GM19455 (cell line): ENCODE data around the gene GEMIN4.
A peak's percentile ranks its signal among the peaks of the same experiment; 100 is the strongest.
"Not testable (repeated sequence)": the region's sequence is repeated elsewhere in the genome, so short reads cannot be mapped to it uniquely, and the experiment has no call there.

Source experiments
- ATAC-seq: cut with Tn5 transposase; IDR thresholded peaks from one replicate; pipeline ENCODE4 v1.9.1; 2021; ENCODE audit not compliant: unreplicated experiment

Gene GEMIN4

GRCh38 chr17:752002-752619 lies at the start of gene GEMIN4:
Gene GEMIN4 (minus strand): TSS chr17:752264. CDS start chr17:752142, 122 bp downstream.
- peak; percentile 75 for ATAC-seq

- ATAC-seq = no peak
Observed at GRCh38 chr17:801660-802059, 49.6 kb upstream of the GEMIN4 start.

DNA sequence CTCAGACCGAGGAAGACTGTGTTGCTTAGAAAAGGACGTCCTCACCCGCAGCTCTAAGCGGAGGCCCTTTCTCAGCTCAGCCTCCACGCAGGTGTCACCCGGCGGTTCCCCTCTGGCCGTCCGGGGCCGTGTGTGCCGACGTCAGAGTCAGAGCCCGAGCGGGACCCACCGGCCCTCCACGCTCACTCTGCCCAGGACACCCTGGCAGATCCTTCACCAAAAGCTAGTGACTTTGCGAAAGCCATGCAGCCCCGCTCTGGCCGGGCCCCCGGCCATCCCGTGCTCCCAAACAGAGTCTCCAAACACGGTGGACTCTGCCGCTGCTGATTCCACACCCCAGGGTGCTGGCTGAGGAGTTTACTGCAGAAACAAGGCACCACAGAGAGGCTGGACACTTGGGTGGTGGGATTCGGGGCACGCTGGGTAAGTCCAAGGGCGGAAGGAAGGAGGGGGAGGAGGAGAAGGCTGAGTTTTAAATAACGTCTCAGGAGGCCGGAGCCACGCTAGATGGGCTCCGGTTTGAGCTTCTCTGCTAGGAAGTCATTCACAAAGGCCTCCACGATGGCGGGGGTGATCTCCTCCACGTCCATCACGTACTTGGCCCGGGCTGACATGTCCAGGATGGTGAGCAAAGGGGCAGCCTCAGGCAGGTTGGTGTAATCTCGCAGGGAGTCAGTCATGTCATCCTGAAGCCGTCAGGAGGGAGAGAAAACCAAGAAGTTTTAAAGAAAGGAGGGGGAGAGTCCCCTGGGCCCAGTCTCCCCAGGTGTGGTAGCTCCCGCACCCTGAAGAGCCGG lies 48.6 kb upstream of the GEMIN4 start:
- no peak for ATAC-seq

- ATAC-seq = no peak
Observed at GRCh38 chr17:799261-799660, 47.2 kb upstream of the GEMIN4 start.

- ATAC-seq = no peak
Observed at GRCh38 chr17:798246-798645, 46.2 kb upstream of the GEMIN4 start.

DNA sequence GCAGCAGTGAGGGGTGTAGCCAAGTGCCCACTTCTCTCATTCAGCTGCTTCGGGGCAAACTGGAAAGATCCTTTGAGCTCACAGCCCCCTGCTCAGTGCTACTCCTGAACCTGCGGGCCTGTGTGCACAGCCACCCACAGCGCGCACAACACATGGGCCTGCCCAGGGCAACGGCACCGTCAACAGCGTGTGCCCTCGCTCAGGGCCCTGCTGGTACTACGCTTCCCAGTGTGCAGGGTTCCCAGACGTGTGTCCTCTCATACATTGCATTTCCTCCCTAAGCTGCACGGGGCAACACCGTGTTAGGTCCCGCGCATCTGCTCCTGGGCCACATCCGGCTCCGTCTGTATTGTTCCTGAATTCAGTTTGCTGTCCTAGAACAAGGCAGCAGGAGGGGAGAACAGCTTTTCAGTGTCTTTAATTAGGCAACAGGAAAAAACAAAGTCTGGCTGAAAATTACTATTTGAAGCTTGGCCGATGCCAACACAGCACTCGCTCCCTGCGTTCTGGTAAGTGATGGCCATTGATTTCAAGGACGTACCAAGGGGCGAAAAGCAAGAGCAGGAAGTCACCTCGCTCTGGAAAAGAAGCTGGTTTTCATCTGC lies 45.3 kb upstream of the GEMIN4 start:
- ATAC-seq = no peak

DNA sequence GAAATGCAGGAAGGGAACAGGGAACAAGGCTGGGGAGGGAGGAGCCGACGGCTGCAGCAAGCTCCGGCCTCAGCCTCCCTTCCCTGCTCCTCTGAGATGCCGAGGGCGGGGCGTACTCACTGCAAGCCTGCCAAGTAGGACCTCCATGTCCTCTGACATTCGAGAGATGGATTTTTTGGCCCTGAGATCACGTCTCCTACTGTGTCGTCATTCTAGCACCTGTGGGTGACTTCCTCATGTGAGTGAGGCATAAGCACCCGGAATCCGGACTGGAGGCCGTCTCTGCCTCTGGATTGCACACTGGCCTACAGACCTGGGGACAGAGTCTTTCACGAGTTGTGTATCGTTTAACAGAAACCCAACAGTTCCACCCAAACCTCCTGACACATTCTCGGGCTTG lies 44.5 kb upstream of the GEMIN4 start:
- no peak for ATAC-seq

DNA sequence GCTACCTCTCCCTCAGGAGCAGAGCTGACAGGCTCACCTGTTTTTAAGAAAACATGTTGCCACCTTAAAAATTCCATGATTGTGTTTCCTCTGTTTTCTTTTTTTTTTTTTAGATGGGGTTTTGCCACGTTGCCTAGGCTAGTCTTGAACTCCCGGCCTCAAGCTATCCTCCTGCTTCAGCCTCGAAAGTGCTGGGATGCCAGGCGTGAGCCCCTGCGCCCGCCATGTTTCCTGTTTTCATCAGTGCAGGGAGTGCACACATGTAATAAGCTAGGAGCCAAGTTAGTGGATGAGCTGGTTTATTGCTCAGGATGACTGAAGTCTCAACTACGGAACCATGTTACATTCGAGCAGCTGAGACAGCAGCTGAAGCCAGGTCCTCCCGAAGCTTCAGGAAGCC lies 43.7 kb upstream of the GEMIN4 start:
- ATAC-seq = no peak

- no peak for ATAC-seq
Observed at GRCh38 chr17:795276-795675, 43.2 kb upstream of the GEMIN4 start.

GRCh38 chr17:794876-795275 lies 42.8 kb upstream of the GEMIN4 start:
- no peak for ATAC-seq

GRCh38 chr17:792277-792676 lies 40.2 kb upstream of the GEMIN4 start:
- no peak for ATAC-seq

DNA sequence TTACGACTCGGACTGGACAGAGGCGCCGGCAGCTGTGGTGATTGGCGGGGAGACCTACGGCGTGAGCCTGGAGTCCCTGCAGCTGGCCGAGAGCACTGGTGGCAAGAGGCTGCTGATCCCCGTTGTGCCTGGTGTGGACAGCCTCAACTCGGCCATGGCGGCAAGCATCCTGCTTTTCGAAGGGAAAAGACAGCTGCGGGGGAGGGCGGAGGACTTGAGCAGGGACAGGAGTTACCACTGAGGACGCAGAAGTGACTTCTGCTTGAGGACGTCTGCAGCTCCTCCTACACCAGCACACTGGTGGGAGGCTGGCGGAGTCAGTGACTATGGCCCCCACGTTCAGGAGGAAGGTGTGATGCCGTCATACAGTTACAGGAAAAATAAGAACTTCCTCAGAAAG lies 39.8 kb upstream of the GEMIN4 start:
- ATAC-seq = no peak

DNA sequence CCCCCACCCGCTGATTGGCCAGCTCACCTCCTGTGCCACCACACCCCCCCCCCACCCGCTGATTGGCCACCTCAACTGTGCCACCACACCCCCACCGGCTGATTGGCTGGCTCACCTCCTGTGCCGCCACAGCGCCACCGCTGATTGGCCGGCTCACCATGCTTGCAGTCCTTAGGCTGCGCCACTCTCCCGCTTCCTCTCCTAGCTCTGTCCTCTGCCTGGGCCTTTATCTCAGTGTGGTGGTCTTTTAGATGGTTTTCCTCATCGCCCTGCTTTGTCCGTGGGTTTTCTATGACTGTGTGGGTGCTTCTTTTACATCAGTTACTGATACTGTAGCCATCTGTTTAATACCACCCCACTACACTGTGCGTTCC lies 38.8 kb upstream of the GEMIN4 start:
- ATAC-seq = not testable (repeated sequence)

DNA sequence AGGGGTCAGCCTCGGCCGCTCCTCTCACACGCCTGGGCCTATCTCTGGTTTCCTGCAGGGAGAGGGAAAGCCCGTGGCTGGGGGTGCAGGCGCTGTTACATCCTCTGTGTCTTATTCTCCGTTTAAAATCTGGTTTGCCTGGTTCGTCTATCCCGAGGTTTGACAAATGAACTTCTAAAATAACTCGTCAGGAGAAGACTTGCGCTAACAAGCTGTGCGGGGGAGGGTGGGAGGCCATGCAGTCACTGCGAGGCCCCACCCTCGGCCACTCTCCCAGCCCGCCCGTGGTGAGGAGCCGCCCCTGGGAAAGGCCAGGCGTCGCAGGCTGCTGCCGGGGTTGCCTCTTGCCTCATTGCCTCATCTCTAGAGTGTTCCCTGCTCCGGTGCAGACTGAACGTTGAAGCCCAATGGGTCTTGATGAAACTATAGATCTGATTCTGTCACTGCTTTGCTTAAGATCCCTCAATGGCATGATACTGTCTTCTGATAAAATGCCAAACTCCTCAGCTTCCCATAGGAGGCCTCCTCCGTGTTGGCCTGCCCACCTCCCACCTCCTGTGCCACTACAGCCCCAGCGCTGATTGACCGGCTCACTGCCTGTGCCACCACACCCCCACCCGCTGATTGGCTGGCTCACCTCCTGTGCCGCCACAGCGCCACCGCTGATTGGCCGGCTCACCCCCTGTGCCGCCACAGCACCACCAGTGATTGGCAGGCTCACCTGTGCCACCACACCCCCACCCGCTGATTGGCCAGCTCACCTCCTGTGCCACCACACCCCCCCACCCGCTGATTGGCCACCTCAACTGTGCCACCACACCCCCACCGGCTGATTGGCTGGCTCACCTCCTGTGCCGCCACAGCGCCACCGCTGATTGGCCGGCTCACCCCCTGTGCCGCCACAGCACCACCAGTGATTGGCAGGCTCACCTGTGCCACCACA lies 38.1 kb upstream of the GEMIN4 start:
- ATAC-seq = not testable (repeated sequence)

DNA sequence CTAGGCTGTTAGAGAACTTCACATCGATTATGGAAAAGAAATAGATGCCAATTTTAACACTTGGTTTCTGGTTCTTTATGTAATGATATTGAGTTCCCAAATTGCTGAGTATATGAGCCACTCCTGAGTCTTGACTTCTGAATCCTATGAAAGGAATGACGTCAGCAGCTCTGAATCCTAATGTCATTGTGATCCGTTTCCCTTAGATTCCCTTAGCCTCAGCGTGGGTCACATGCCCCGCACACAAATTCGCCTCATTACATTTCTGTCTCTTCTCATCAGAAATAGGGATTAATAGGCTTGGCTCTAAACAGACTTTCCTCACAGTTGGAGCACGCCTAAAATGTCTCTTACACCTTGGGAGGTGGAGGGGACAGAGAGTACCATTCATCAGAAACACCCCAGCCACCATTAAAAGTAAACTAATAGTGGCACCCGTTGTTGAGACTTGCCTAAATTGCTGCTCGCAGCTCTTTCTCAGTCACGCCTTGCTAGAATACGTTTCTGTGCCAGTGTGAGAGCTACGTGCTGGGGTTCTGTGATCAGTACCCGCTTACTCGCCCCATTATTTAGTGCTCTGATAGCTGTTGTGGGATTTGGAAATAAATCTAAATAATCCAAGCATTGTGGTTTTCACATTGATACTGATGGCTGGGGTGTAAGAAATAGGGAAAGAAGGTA lies 37.2 kb upstream of the GEMIN4 start:
- ATAC-seq = no peak

GRCh38 chr17:788551-788950 lies 36.5 kb upstream of the GEMIN4 start:
- ATAC-seq = no peak

- no peak for ATAC-seq
Observed at GRCh38 chr17:787641-788221, 35.7 kb upstream of the GEMIN4 start.

DNA sequence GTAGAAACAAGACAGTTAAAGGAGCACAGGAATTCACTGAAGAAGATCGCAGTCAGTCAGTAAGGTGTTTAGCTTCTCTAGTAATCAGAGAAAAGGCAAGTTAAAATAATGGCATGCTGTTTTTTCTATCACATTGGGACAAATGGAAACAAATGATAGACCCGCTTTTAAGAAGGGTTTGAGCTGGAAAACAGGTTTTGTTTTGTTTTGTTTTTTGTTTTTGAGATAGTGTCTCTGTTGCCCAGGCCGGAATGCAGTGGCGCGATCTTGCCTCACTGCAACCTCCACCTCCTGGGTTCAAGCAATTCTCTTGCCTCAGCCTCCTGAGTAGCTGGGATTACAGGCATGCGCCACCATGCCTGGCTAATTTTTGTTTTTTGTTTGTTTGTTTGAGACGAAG lies 33.8 kb upstream of the GEMIN4 start:
- not testable (repeated sequence) for ATAC-seq

GRCh38 chr17:784143-784542 lies 32.1 kb upstream of the GEMIN4 start:
- no peak for ATAC-seq
